ENCODE results near the gene MCOLN3. TPM values are rescaled to one million over a fixed set of nuclear protein-coding genes. Genes with fewer than 3 reads are reported as not detected.
"Not testable (repeated sequence)": the region's sequence is repeated elsewhere in the genome, so short reads cannot be mapped to it uniquely, and the experiment has no call there.

The MCOLN3 gene
- total RNA-seq, 2 experiments from 2014 or later, result 1.6 TPM

DNA sequence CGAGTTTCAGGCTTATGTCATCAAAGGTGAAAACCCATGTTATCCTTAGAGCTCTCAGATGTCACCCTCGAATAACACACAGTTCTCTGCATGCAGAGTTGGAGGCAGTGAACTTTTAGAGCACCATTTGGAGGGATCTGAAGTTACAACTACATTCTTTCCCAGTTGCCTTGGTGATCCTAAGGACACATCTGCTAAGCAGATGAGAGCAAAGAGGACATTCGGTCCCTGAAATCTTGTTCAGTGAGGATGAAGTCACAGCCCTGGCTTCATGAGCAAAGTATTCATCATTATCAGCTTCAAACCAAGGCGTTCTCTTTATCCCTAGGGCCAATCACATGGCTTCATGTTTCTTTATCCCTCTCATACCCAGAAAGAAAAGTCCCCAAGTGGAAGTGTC lies 28.3 kb downstream of the MCOLN3 start:
- peaks cover 3% of the 10 kb centered on the region for H3K9me3 Mint-ChIP-seq (ENCODE audit: insufficient read depth)
- H3K27me3 Mint-ChIP-seq (ENCODE audit: low read depth), result peaks cover 6% of the 10 kb centered on the region
- ChIA-PET POLR2A (no interaction called here), CTCF (interaction anchor here (11.0 kb wide), 1 partner anchor 76 kb away, joined by 279 read pairs; no protein-coding TSS in a partner anchor)
- H3K4me1 Mint-ChIP-seq (ENCODE audit: low read depth), result peaks cover 2% of the 10 kb centered on the region
- no peak overlapping the region for H3K27ac Mint-ChIP-seq
- no peak overlapping the region for H3K4me3 Mint-ChIP-seq
- DNase-seq (no peak), ATAC-seq (no peak)
- no peaks in the 10 kb centered on the region for H3K36me3 Mint-ChIP-seq (ENCODE audit: low read depth)

DNA sequence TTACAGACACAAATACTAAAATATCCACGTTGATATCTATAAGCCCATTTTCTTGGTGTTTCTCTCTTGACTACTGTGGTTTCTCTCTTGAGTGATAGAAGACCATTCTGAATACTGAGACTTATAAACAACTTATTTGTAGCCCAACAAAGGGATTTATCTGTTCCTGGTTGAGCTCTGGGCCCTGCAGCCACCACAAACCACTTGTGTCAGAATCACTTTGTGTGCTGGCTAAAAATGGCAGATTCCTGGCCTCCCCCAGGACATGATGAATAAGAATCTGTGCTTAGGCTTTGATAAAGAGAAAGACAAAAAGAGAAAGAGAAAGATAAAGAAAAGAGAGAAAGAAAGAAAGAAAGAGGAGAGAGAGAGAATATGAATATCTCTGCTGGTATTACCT lies 32.5 kb downstream of the MCOLN3 start:
- peaks cover 7% of the 10 kb centered on the region for H3K4me1 Mint-ChIP-seq (ENCODE audit: low read depth)
- H3K36me3 Mint-ChIP-seq (ENCODE audit: low read depth), result peaks cover 2% of the 10 kb centered on the region
- peaks cover 17% of the 10 kb centered on the region for H3K27me3 Mint-ChIP-seq (ENCODE audit: low read depth)
- no peak overlapping the region for H3K27ac Mint-ChIP-seq
- peaks cover 13% of the 10 kb centered on the region for H3K9me3 Mint-ChIP-seq (ENCODE audit: insufficient read depth)
- ChIA-PET CTCF (interaction anchor here (1.5 to 1.8 kb wide), 2 partner anchors 12 to 71 kb away, joined by 3 to 5 read pairs; no protein-coding TSS in a partner anchor), POLR2A (no interaction called here)
- H3K4me3 Mint-ChIP-seq, result no peak overlapping the region
- ATAC-seq (no peak), DNase-seq (no peak)

- H3K27ac Mint-ChIP-seq, result peak overlapping the region; percentile 58
- H3K27me3 Mint-ChIP-seq (ENCODE audit: low read depth), result peaks cover 22% of the 10 kb centered on the region
- DNase-seq, ATAC-seq, POLR2A ChIA-PET: not testable (repeated sequence)
- peak overlapping the region; percentile 22 for H3K4me3 Mint-ChIP-seq
- H3K36me3 Mint-ChIP-seq (ENCODE audit: low read depth), result peaks cover 43% of the 10 kb centered on the region
- CTCF ChIA-PET, result interaction anchor here (0.9 kb wide), 1 partner anchor 13 kb away, joined by 3 read pairs; no protein-coding TSS in a partner anchor
- H3K4me1 Mint-ChIP-seq (ENCODE audit: low read depth), result peaks cover 25% of the 10 kb centered on the region
- peaks cover 34% of the 10 kb centered on the region for H3K9me3 Mint-ChIP-seq (ENCODE audit: insufficient read depth)
Observed at GRCh38 chr1:85005641-85006040, 42.7 kb downstream of the MCOLN3 start.

DNA sequence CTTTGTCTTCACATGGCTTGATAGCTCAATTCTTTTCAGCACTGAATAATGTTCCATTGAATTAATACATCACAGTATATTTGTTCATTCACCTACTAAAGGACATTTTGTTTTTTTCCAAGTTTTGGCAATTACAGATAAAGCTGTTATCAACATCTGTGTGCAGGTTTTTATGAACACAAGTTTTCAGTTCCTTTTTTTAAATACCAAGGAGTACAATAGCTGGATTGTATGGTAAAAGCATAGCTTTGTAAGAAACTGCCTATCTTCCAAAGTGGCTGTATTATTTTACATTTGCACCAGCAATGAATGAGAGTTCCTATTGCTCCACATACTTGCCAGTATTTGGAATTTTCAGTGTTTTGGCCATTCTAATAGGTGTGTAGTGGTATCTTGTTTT lies 46.6 kb downstream of the MCOLN3 start:
- Mint-ChIP-seq H3K4me3 (no peak overlapping the region), H3K27me3 (ENCODE audit: low read depth) (peaks cover 33% of the 10 kb centered on the region), H3K9me3 (ENCODE audit: insufficient read depth) (peaks cover 26% of the 10 kb centered on the region), H3K4me1 (ENCODE audit: low read depth) (peaks cover 37% of the 10 kb centered on the region), H3K27ac (no peak overlapping the region), H3K36me3 (ENCODE audit: low read depth) (peaks cover 31% of the 10 kb centered on the region)
- ChIA-PET POLR2A (no interaction called here), CTCF (interaction anchor here (0.9 to 3.5 kb wide), 2 partner anchors 57 to 257 kb away, joined by 4 to 18 read pairs; partner anchors contain the start of gene C1orf52)
- DNase-seq (no peak), ATAC-seq (no peak)

DNA sequence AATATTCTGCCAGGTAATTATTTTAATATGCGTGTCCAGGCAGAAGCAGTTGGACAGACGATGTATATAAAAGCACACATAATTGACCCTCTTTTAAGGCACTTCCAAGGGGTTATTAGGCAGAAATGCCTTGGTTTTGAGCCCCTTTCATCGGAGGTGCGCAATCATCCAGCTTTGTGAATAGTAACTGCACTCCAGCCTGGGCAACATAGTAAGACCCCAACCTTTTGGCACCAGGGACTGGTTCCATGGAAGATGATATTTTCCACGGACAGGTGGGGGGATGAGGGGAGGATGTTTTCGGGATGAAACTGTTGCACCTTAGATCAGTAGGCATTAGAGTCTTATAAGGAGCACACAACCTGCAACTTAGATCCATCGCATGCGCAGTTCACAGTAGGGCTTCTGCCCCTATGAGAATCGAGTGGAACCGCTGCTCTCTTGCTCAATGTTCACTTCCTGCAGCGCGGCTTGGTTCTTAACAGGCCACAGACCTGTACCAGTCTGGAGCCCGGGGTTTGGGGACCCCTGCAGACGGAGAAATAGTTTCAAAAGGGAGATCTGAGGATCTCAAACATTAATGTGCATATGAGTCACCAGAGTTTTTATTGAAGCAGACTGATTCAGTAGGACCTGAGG lies 49.5 kb downstream of the MCOLN3 start:
- Mint-ChIP-seq H3K4me1 (ENCODE audit: low read depth) (peaks cover 43% of the 10 kb centered on the region), H3K36me3 (ENCODE audit: low read depth) (peaks cover 15% of the 10 kb centered on the region), H3K27ac (peak overlapping the region; percentile 6), H3K4me3 (peak overlapping the region; percentile 84), H3K27me3 (ENCODE audit: low read depth) (peaks cover 35% of the 10 kb centered on the region), H3K9me3 (ENCODE audit: insufficient read depth) (peaks cover 3% of the 10 kb centered on the region)
- ChIA-PET CTCF (interaction anchor here (0.8 to 1.1 kb wide), 4 partner anchors 29 to 260 kb away, joined by 3 to 11 read pairs (median 5); partner anchors contain the start of gene C1orf52), POLR2A (no interaction called here)
- ATAC-seq, result peak; percentile 27
- peak; percentile 63 for DNase-seq

GRCh38 chr1:84997667-84998600 lies 50.4 kb downstream of the MCOLN3 start:
- H3K9me3 Mint-ChIP-seq (ENCODE audit: insufficient read depth), result no peaks in the 10 kb centered on the region
- DNase-seq (no peak), ATAC-seq (no peak)
- peaks cover 8% of the 10 kb centered on the region for H3K36me3 Mint-ChIP-seq (ENCODE audit: low read depth)
- H3K27me3 Mint-ChIP-seq (ENCODE audit: low read depth), result peaks cover 32% of the 10 kb centered on the region
- peak overlapping the region; percentile 47 for H3K27ac Mint-ChIP-seq
- peak overlapping the region; percentile 84 for H3K4me3 Mint-ChIP-seq
- CTCF ChIA-PET, result interaction anchor here (0.8 to 1.1 kb wide), 4 partner anchors 30 to 261 kb away, joined by 3 to 11 read pairs (median 5); partner anchors contain the start of gene C1orf52
- POLR2A ChIA-PET, result interaction anchor here (2.1 kb wide), 1 partner anchor 279 kb away, joined by 4 read pairs; the partner anchor contains the start of gene BCL10
- H3K4me1 Mint-ChIP-seq (ENCODE audit: low read depth), result peaks cover 45% of the 10 kb centered on the region

DNA sequence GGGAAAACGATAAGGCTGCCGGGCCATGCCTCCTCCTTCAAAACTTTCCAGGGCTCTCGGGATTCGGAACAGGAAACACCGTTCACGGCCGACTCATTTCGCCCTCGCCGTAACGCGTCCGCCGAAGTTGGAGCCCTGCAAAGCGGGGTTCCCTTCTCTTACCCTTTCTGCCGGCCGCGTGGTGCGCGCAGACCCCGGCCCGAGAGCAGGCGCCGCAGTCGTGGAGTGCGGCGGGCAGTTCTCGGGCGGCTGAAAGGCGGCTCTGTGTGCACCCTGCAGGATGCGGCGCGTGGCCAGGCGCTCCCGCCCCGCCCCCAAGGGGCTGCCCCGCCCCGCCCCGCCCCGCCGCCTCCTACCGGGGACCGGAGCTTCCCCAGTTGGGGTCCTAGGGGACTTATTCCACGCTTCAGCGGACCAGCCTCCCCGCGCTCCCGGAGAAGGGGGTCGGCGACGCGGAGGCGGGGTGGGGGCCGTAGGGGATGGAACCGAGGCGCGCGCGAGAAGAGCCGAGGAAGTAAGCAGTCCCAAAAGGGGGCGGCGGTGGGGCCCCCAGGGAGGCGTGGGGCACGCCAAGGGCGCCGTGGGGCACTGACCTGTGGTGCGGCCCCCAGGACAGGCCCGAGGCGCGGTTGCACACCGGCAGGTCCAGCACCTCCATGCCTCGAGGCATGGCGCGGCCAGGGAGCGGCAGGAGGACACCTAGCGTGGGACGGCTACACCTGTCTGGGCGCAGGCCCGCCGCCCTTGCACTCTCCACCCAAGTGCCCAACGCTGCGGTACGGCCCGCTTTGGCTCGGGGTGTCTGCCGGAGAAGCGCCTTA lies 51.2 kb downstream of the MCOLN3 start, which contains the start of gene MCOLN2:
Gene MCOLN2 (minus strand): TSS at position 268 of the 821 bp plus-strand sequence. CDS start 241 bp downstream, at position 27.
- CTCF ChIA-PET, result interaction anchor here (1.4 to 3.7 kb wide), 3 partner anchors 25 to 39 kb away, joined by 4 to 17 read pairs (median 5); no protein-coding TSS in a partner anchor
- H3K4me1 Mint-ChIP-seq (ENCODE audit: low read depth), result peaks cover 52% of the 10 kb centered on the region
- H3K4me3 Mint-ChIP-seq, result peak within 1 kb of the TSS; percentile 84
- DNase-seq (peak; percentile 66), ATAC-seq (peak; percentile 88)
- POLR2A ChIA-PET, result interaction anchor here (1.2 to 2.1 kb wide), 2 partner anchors 50 to 279 kb away, joined by 4 read pairs; partner anchors contain the start of gene BCL10
- H3K27me3 Mint-ChIP-seq (ENCODE audit: low read depth), result peaks cover 32% of the 10 kb centered on the region
- H3K36me3 Mint-ChIP-seq (ENCODE audit: low read depth), result peaks cover 5% of the 10 kb centered on the region
- H3K9me3 Mint-ChIP-seq (ENCODE audit: insufficient read depth), result no peaks in the 10 kb centered on the region
- H3K27ac Mint-ChIP-seq, result peak within 1 kb of the TSS; percentile 47

- Mint-ChIP-seq H3K9me3 (ENCODE audit: insufficient read depth) (no peaks in the 10 kb centered on the region), H3K36me3 (ENCODE audit: low read depth) (peaks cover 5% of the 10 kb centered on the region), H3K4me3 (peak overlapping the region; percentile 84), H3K27me3 (ENCODE audit: low read depth) (peaks cover 25% of the 10 kb centered on the region), H3K4me1 (ENCODE audit: low read depth) (peaks cover 54% of the 10 kb centered on the region), H3K27ac (peak overlapping the region; percentile 52)
- POLR2A ChIA-PET, result interaction anchor here (0.8 to 2.1 kb wide), 3 partner anchors 23 to 281 kb away, joined by 3 to 4 read pairs (median 4); partner anchors contain the start of gene BCL10
- CTCF ChIA-PET, result interaction anchor here (1.0 to 3.7 kb wide), 8 partner anchors 20 to 259 kb away, joined by 3 to 27 read pairs (median 4); no protein-coding TSS in a partner anchor
- no peak for DNase-seq
- no peak for ATAC-seq
Observed at GRCh38 chr1:84995484-84996334, 52.6 kb downstream of the MCOLN3 start.

GRCh38 chr1:84991097-84991920 lies 57.0 kb downstream of the MCOLN3 start:
- Mint-ChIP-seq H3K36me3 (ENCODE audit: low read depth) (peaks cover 5% of the 10 kb centered on the region), H3K27ac (peak overlapping the region; percentile 26), H3K4me1 (ENCODE audit: low read depth) (peaks cover 41% of the 10 kb centered on the region), H3K27me3 (ENCODE audit: low read depth) (peaks cover 5% of the 10 kb centered on the region), H3K9me3 (ENCODE audit: insufficient read depth) (no peaks in the 10 kb centered on the region), H3K4me3 (peak overlapping the region; percentile 20)
- CTCF ChIA-PET, result interaction anchor here (0.7 to 1.9 kb wide), 5 partner anchors 13 to 46 kb away, joined by 3 to 8 read pairs (median 4); no protein-coding TSS in a partner anchor
- ATAC-seq (no peak), DNase-seq (no peak)
- POLR2A ChIA-PET, result no interaction called here
